GM21390 (cell line): ENCODE data around the gene GUF1.
"Not testable (repeated sequence)": the region's sequence is repeated elsewhere in the genome, so short reads cannot be mapped to it uniquely, and the experiment has no call there.

Experiments
- ATAC-seq: cut with Tn5 transposase; IDR thresholded peaks from one replicate; pipeline ENCODE4 v1.9.1; 2021; ENCODE audit not compliant: unreplicated experiment

GUF1 gene

GRCh38 chr4:44700427-44700826 is 22.2 kb downstream of the GUF1 start:
- ATAC-seq: no peak

- no peak for ATAC-seq
These were observed 22.8 kb downstream of the GUF1 start for GRCh38 chr4:44701037-44701436.

DNA sequence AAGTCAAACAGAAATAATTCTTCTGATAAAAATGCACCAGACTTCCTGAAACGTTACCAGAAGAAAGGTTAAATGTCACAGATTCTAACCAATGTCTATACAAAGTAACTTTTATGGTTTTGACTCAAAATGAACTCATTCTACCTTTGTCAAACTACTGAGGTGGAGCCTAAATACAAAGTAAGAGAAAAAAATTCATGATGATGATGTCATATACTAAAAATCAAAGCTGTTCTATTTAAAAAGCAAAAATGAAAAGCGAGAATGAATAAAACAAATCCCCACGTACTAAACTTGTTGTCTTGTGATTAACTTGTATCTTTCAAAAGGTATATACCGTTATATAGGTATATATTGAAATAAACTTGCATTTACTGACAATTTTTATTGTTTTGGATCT is 26.5 kb downstream of the GUF1 start:
- ATAC-seq: no peak

GRCh38 chr4:44713125-44713524 is 34.9 kb downstream of the GUF1 start:
- ATAC-seq: no peak

DNA sequence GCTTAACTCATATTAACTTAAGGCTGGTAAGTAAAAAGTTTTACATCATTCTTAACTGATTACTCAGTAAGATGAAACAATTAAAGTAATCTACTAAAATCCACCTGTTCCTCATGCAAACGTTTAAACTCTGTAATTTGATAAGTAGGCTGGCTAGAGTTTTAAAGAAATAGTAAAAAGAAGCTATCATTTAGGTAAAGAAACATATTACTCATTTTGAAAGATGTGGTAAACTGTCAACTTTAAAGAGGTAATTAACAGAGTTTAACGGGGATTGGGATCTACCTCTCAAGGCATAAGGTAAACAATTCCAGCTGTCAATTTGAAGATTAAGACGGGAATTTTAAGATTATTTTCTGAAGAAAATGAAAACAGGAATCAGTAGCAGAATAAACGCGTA is 38.4 kb downstream of the GUF1 start:
- ATAC-seq: no peak

DNA sequence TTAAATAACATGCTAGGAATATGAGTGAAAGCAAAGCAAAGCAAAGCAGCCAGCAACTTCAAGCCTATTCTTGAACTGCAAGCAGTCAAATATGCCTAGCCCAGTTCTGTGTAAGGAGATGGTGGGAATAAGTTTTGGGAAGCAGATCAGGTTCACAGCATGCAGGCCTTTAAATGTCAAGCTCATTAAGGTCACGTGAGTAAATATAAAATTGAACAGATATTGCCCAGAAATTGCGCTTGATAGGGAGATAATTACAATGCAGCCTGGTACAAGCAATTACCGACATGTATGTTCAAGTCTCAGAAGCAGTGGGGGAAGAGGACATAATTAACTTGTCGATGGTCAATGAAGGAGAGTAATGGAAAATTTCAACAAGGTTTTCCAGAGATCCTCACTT is 42.2 kb downstream of the GUF1 start:
- no peak for ATAC-seq

DNA sequence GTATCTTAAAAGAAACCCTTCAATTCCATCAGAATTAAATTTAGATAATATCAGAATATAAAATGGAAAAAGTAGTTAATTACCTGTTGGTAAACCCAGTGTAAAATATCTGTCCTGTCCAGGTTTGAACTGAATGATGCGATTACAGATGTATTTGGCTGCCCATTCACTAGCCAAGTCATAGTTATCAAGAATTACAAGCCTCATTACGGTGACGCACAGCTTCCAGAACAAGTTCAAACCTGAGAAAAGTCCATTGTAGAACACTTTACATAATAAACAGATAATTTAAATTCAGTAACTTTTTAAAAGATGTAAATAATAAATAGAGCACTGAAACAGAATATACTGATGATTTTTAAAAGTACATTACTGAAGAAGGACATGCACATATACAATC is 43.8 kb downstream of the GUF1 start:
- no peak for ATAC-seq

- no peak for ATAC-seq
These were observed 46.9 kb downstream of the GUF1 start for GRCh38 chr4:44725166-44725565.

DNA sequence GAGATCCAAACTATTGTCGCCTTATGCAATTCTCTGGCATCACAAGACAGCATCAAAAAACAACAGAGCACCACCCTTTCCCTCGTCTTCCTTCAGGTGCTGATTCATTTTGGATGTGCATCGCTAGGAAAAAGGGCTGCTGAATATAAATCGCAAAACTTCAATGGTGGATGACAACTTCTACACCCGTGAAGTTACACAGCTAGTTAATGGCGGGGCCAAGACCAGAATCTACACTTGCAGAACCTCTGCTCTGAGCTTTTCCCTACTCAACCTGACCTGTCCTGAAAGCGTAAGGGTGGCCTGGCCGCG is 47.5 kb downstream of the GUF1 start:
- no peak for ATAC-seq

DNA sequence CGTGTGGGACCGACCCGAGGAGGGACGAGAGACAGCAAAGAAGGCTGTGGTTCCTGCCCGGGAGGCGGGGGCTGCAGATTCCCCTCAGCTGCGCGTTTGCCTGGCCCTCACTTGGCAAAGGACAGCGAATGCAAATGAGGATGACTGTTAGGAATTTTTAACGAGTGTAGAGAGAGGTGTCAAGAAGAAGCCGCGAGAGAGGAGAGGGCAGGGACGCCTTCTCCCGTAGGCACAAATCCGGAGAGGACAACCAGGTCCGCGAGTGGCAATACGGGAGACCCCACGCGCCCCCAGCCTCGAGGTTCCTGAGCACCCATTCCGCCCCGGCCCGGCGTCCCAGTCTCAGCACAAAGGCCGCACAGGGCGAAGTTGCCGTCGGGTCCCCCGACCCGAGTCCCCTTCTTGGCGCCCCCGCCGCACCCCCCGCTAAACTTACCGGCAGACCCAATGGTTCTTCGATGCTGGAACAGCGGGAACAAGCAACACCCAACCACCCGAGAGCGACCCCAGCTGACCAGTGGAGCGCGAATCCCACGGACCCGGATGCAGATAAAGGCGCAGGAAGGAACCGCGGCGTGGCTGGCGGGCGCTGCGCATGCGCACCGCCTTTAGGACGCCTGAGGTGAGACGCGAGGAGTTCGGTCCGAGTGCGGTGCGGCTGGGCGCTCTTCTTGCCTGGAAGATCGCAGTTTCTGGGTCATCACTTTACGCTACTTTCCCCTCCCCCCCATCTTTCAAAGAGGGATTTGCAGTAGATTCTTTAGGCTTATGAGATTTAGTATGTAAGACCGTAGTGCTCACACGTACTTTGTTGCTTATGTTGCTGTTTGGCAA is 48.0 kb downstream of the GUF1 start, which contains the start of gene GNPDA2:
GNPDA2 (minus strand) TSS at position 519 of the 834 bp plus-strand sequence. CDS start 4,349 bp downstream, outside the sequence.
- ATAC-seq: peak; percentile 91

GRCh38 chr4:44727471-44727870 is 49.3 kb downstream of the GUF1 start:
- no peak for ATAC-seq

DNA sequence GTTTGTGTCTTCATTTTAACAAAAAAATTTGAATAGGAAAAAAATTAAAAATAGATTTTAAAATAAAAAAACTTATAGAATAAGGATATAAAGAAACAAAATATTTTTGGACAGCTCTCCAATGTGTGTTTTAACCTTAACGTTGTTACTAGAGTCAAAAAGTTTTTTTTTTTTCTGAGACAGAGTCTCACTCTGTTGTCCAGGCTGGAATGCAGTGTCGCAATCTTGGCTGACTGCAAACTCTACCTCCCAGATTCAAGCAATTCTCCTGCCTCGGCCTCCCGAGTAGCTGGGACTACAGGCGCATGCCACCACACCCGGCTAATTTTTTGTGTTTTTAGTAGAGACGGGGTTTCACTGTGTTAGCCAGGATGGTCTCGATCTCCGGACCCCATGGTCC is 50.5 kb downstream of the GUF1 start:
- not testable (repeated sequence) for ATAC-seq

DNA sequence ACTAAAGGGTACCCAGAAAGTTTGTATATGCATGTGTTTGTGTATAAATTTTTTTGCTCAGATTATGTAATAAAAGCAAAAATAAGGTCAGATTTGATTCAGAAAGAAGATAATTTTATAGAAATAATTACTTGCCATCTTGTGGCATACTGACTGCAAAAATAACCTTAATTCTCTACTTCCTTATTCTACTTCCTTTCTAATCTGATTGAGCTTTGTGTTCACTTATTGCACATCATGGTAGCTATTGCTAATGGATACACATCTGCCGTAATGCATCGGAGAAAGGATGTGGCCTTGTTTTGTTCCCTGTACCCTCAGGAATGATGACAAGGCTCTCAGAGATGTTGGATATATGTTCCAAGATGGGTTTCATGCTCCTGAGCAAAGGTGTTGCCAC is 58.7 kb downstream of the GUF1 start:
- ATAC-seq: no peak

- ATAC-seq: peak; percentile 81
These were observed 60.4 kb downstream of the GUF1 start for GRCh38 chr4:44738615-44739014.

- ATAC-seq: no peak
These were observed 62.0 kb downstream of the GUF1 start for GRCh38 chr4:44740201-44740600.
